Prostate gland (tissue), 2 donors: ENCODE data around the gene ADAMTS2.

Experiments used
- CTCF ChIP-seq, 4 experiments: fragments of 200-600 bp in 2 of 4; fragments of 450-650 bp in 2 of 4; sonication (generic) in 2 of 4; IDR thresholded peaks; 1 replicate in 3 of 4; 2 replicates in 1 of 4; pipeline ENCODE4 v1.5.1; 2016 to 2019; ENCODE audit warnings: antibody characterized with exemption in 4 of 4, mild to moderate bottlenecking in 2 of 4, moderate library complexity in 2 of 4
- POLR2A ChIP-seq: fragments of 450-650 bp; IDR thresholded peaks from one replicate; pipeline ENCODE4 v1.6.1; 2016; ENCODE audit warnings: antibody characterized with exemption, mild to moderate bottlenecking
- POLR2AphosphoS5 ChIP-seq: sonication (generic); formaldehyde crosslinking; IDR thresholded peaks from one replicate; pipeline ENCODE4 v1.6.1; 2017; ENCODE audit warnings: antibody characterized with exemption

- TF ChIP-seq CTCF (IDR thresholded peaks at IDR 0.05), result no peak
- no peak for TF ChIP-seq POLR2AphosphoS5
- TF ChIP-seq POLR2A, result no peak
These were observed 230.0 kb downstream of the ADAMTS2 start for GRCh38 chr5:179115307-179115706.
